GM18499 (cell line): ENCODE measurements around the gene FLACC1.
"Not testable (repeated sequence)": the region's sequence is repeated elsewhere in the genome, so short reads cannot be mapped to it uniquely, and the experiment has no call there.

Source experiments
- ATAC-seq: cut with Tn5 transposase; IDR thresholded peaks from one replicate; pipeline ENCODE4 v1.9.1; 2021; ENCODE audit warnings: moderate number of reproducible peaks; ENCODE audit not compliant: insufficient read depth, unreplicated experiment

Gene FLACC1, protein sequence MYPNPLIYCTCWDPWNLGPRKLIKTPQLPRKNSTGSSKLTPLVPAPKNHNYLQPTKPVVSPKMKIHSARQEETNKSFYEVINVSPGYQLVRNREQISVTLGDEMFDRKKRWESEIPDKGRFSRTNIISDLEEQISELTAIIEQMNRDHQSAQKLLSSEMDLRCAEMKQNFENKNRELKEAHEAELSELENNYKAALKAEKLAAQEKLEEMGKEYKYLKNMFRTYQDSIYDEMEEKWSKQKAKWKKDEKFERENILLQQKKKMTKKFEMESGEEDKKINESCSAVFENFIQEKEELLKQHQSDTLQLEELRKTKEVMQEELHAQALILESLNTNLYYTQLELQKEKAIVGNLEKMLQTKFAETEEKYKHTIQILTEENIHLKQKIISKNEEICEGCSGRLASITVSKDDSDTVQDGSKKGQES

GRCh38 chr2:201357221-201357620 is at the start of gene FLACC1:
Gene FLACC1 (minus strand): TSS chr2:201357345. CDS start chr2:201351404, 5,941 bp downstream.
- no peak for ATAC-seq

GRCh38 chr2:201406077-201406662 is 49.0 kb upstream of the FLACC1 start:
- ATAC-seq: no peak

DNA sequence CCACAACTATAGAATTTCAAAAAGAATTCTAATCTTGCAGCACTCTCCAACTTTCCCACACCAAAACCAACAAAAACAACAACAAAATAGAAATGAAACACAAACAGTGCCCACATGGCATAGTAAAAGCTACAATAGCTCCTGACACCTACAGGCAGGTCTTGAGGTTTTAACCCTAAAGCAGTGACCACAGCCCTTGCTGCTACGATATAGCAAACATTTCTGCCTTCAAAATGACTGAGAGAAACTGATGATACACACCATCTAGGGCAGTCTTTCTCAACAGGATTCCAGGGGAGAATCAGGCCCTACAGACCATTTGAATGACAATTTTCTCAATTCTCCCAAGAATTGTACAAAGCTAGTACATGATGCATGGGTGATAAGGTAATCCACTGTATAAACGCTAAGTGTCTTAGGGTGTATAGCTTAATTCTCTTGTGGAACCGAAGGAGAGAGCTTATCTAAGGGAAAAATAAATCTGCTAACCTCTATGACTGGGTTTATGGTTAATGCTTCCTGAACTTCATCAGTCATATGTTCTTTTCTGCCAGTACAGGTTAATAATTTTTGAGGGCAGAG is 47.6 kb upstream of the FLACC1 start:
- no peak for ATAC-seq

DNA sequence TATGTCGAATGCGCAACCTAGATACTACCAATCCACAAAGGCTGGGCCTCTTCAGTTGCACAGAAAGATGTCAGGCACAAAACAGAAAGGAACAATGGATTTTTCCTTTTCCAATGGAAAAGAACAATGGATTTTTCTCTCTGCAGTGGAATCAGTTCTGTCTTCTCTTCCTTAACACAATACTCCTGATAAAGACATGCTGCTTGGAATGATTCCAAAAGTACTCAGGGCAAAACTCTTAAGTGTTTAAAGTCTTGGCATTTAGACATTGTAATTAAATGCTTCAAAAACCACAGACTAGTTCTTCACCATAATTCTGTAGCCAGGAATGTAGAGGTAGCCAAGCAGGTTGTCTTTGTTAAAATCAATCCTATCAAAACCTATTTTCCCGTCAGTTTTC is 46.7 kb upstream of the FLACC1 start:
- ATAC-seq: no peak

GRCh38 chr2:201402651-201403562 is 45.8 kb upstream of the FLACC1 start:
- no peak for ATAC-seq

DNA sequence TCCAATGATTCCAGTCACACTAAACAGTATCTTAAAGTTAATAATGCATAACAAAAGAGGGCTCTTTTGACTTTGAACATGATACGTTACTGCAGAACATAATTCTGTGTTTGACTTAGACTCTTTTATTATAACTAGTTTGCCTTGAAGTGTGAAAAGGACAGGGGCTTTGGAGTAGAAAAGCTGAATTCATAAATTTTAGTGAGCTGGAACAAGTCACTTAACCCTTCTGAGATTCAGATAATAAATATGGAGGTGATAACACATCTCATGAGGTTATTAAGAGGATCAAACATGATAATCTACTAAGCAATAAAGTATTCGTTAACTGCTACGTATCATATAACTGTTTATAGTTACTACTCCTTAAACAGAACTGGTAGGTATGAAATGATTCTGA is 44.7 kb upstream of the FLACC1 start:
- no peak for ATAC-seq

GRCh38 chr2:201396595-201396994 is 39.5 kb upstream of the FLACC1 start:
- no peak for ATAC-seq

- ATAC-seq: no peak
Measured at GRCh38 chr2:201383136-201383535, 26.0 kb upstream of the FLACC1 start.

DNA sequence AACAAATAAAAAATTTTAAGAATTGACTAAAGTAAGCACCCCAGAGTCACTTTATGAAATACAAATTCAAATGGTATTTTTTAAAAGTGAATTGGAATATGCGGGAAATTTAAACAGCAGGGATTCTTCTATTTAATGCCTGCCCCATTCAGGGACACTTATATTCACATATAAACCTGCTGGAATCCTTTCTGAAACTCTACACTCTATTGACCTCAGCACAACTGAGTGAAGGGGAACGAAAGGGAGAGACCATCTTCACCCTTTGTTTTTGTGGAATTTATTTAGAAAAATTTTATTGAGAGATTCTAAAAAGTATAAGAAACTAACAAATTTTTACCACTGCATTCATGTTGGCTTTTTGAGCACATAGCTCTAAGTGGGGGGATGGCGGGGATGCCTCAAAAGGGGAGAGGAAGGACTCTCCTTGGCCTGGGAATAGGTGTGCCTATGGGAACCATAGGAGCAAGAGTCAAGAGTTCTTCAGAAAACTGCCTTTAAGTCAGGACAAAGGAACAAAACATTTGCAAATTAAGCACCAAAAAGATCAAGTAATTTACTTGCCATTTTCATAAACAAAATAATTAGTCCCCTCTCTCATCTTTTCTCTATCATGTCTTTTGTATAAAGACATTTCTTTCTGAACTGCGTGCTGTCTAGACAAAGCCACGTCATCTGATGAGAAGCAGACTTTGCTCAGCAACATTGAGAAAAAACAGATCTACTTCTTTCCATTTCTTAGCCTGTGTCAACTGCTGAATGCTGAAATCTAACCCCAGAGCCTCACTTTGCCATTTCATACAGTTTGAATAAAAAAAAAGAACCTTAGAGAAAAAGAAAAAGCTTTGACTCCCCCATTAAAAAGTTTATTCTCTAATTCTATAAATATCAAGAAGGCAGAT is 21.6 kb upstream of the FLACC1 start:
- ATAC-seq: no peak

DNA sequence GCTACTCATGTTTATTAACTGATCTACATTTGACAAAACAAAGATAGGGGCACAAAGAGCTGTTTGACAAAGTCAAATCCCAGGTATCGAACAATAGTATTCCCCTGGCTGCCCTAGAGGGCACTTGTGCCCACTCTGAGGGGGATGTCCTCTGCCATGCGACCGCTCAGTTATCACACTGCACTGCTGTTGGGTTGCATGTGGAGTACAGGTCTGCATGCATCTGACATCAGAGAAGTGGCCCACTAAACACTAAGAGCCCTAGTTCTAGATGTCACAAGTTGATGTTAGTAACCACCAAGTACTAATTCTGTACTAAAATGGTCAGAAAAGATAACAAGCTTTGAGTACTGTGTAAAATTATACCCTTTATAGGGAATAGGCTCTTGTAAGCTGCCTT is 20.1 kb upstream of the FLACC1 start:
- no peak for ATAC-seq

DNA sequence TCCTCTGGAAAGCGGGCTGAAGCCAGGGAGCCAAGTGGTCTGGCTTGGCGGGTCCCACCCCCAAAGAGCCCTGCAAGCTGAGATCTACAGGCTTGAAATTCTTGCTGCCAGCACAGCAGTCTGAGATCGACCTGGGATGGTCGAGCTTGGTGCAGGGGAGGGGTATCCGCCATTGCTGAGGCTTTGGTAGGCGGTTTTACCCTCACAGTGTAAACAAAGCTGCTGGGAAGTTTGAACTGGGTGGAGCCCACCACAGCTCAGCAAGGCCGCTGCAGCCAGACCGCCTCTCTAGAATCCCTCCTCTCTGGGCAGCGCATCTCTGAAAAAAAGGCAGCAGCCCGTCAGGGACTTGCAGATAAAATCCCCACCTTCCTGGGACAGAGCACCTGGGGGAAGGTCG is 12.6 kb upstream of the FLACC1 start:
- ATAC-seq: no peak

DNA sequence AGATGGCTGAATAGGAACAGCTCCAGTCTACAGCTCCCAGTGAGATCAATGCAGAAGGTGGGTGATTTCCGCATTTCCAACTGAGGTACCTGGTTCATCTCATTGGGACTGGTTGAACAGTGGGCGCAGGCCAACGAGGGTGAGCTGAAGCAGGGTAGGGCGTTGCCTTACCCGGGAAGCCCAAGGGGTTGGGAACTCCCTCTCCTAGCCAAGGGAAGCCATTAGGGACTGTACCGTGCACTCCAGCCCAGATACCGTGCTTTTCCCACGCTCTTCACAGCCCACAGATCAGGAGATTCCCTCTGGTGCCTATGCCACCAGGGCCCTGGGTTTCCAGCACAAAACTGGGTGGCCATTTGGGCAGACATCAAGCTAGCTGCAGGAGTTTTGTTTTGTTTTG is 12.2 kb upstream of the FLACC1 start:
- ATAC-seq: not testable (repeated sequence)

DNA sequence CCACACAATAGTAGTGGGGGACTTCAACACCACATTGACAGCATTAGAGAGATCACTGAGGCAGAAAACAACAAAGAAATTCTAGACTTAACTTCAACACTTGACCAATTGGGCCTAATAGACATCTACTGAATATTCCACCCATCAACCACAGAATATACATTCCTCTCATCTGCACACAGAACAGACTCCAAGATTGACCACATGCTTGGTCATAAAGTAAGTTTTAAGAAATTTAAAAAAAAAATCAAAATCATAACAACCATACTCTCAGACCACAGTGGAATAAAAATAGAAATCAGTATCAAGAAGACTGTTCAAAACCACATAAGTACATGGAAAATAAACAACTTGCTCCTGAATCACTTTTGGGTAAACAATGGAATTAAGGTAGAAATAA is 9.0 kb upstream of the FLACC1 start:
- ATAC-seq: no peak

GRCh38 chr2:201363857-201364560 is 6.9 kb upstream of the FLACC1 start:
- no peak for ATAC-seq

- ATAC-seq: no peak
Measured at GRCh38 chr2:201362396-201362795, 5.3 kb upstream of the FLACC1 start.

DNA sequence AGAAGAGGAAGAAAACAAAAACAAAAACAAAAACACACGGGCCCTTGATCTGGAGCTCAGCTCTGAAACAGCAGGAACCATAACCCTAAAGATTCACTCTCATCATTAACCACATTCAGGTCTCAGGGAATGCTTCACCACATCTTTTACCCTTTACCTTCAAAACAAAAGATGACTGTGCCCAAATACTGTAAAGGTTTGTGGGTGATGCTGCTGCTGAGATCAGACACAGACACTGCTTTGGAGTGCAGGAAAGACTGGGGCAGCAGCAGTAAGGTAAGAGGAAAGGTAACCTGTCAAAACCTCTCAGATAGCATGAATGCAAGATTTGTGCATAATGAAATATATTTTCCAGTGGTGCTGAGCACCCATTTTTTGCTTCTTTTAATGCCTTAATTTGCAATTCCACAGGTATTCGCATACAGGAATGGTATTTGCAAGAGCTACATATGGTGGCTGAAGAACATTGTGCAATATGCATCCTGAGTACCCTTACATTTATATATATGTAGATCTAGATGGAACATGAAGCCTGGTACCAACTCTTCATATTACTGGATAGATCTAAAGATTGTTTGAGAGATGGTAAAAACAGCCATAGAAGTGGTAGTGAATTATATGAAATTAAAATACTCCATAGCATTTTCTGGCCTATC is 4.1 kb upstream of the FLACC1 start:
- no peak for ATAC-seq

DNA sequence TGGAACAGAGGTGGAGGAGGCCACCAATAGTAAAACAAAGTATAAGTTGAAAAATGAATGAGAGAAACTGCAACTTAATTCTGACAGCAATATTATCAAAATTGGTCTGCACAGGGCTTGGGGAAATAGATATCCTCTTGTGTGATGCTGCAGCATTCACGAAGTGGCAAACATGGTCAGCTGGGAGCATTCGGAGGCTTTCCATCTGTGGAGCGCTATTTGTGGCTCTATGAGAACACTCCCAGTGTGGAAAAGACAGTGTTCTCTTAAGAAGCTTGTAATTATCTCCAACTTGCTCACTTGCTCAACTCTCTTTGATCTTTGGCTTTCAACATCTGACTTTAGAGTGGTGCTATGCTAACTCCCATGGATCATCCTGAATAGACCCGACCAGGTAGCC is 3.1 kb upstream of the FLACC1 start:
- no peak for ATAC-seq

GRCh38 chr2:201358684-201359083 is 1.5 kb upstream of the FLACC1 start:
- no peak for ATAC-seq

DNA sequence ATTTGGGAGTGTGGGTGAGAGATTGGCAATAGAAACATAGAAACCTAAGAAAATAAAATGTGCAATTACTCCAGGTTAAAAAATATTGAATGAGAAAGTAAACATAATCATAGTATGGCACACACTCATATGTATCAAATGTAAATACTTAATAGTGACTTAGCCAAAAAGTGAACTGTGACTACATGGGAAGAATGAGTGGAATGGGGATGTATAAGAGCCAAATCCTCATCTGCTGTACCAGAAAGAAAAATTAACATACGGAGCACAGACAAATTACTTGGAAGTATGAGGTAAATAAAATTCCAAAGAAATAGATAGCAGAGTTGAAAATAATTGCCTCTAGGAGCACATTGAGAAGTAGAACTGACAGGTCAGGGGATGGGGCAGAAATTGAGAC is 4.0 kb downstream of the FLACC1 start:
- ATAC-seq: no peak
